Measurements from ENCODE around the gene PTPA.
"Not testable (repeated sequence)": the region's sequence is repeated elsewhere in the genome, so short reads cannot be mapped to it uniquely, and the experiment has no call there.

The PTPA gene

GRCh38 chr9:129109537-129109903 is 1.7 kb upstream of the PTPA start:
- DNase-seq (ENCODE audit: low spot score), result no peak

DNA sequence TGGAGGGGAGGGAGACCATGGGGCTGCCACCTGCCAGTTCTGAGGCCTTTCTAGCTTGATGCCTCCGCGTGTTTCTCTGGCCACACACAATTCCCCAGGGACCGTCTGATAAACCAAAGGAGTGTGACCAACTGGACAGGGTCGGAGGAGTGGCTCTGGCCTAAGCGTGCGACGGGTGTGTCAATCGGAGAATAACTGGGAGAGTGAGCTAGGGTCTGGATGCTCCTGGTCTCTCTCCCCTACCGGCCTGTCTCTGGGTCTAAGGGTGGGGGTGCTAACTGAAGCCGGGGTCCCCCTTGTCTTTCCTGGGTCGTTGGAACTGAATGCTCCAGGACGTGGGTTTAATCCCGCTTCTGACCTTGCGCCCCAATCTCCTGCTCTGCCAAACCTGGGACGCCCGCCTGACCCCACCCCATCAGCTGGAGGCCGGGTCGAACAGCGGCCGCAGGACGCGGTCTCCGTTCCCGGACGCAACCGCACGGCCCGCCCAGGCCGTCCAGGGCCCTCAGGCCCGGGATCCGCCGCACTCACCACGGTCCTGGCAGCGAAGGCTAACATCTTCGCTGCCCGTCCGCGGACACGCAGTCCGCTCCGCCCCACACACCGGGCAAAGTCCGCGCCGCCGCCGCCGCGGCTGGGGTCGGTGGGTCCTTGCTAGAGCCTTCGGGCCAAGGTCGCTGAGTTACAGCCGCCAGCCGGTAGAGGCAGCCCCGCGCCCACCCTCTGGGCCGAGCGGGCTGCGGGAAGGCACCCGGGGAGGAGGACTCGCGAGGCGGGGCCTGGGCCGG is 1.1 kb upstream of the PTPA start:
- DNase-seq (ENCODE audit: low spot score), result no peak

DNA sequence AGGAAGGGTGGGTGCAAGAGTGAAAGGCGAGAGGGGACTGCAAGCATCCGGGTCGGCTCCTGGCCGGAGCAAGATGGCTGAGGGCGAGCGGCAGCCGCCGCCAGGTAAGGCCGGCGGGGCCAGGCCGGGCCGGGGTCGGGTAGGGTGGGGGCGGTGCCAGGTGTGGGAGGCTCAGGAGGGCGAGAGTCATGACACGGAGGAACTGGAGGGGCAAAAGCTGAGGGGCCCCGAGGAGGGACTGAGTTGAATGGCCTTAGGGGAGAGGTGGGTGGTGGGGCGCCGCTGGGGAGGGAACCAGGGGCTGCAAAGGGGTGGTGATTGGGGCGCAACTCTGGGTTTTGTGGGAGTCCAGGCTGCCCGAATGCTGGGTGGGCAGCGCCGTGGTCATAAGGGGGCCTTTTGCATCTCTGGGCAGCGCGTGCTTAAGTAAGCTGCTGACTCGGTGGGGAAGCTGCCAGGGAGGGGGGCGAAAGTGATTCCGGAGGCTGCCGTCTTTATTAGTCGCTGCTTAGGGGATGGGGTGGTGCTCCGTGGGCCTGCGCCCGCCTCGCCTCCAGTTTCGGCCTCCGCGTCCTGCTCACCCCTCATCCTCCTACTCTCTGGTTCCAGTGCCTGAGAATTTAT is 425 bp downstream of the PTPA start:
- DNase-seq (ENCODE audit: low spot score), result peak; percentile 12

GRCh38 chr9:129112526-129112925 is 1.3 kb downstream of the PTPA start:
- DNase-seq (ENCODE audit: low spot score), result not testable (repeated sequence)

GRCh38 chr9:129113645-129114304 is 2.6 kb downstream of the PTPA start:
- no peak for DNase-seq (ENCODE audit: low spot score)

DNA sequence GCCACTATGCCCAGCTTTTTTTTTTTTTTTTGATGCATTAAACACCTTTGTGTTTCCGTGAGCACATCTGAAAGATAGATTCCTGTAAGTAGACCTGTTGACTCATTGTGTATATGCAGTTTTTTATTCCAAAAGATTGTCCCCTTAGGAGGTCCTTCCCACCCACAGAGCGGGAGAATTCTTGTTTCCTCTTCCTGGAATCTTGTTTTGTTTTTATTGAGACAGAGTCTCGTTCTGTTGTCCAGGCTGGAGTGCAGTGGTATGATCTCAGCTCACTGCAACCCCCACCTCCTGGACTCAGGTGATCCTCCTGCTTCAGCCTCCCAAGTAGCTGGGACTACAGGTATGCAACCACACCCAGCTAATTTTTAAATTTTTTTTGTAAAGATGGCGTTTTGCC is 7.6 kb downstream of the PTPA start:
- DNase-seq (ENCODE audit: low spot score), result no peak

- DNase-seq (ENCODE audit: low spot score), result no peak
Measured at GRCh38 chr9:129121483-129121882, 10.3 kb downstream of the PTPA start.

DNA sequence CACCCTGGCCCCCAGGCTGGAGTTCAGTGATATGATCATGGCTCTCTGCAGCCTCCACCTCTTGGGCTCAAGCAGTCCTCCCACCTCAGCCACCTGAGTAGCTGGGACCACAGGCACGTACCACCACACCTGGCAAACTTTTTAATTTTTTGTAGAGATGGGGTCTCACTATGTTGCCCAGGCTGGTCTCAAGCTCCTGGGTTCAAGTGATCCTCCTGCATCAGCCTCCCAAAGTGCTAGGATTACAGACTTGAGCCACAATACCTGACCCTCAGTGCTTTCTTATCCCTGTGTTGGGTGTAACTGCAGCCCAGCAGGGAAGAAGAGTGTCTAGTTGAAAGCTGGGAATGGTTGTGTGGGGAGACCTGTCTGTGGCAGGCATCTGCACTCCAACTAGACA is 10.9 kb downstream of the PTPA start:
- DNase-seq (ENCODE audit: low spot score), result no peak

GRCh38 chr9:129122976-129123375 is 11.8 kb downstream of the PTPA start:
- not testable (repeated sequence) for DNase-seq (ENCODE audit: low spot score)

- DNase-seq (ENCODE audit: low spot score), result no peak
Measured at GRCh38 chr9:129124506-129125069, 13.4 kb downstream of the PTPA start.

DNA sequence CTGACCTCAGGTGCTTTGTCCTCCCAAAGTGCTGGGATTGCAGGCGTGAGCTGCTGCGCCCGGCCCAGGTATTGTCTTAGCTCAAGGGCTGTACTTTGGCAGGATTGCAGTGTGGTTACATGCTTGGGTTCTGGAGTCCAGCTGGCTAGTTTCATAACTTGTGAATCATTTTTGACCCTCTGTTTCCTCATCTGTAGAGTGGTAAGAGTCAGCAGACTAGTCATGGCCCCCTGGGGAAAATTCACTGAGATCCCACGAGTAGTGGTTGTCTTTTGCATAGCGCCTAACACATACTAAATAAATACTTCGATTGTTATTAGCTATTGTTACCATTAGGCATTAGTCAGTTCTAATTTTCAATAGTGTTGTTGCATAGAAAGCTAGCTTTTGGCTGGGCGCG is 14.3 kb downstream of the PTPA start:
- no peak for DNase-seq (ENCODE audit: low spot score)

GRCh38 chr9:129126749-129127618 is 15.8 kb downstream of the PTPA start:
- no peak for DNase-seq (ENCODE audit: low spot score)

DNA sequence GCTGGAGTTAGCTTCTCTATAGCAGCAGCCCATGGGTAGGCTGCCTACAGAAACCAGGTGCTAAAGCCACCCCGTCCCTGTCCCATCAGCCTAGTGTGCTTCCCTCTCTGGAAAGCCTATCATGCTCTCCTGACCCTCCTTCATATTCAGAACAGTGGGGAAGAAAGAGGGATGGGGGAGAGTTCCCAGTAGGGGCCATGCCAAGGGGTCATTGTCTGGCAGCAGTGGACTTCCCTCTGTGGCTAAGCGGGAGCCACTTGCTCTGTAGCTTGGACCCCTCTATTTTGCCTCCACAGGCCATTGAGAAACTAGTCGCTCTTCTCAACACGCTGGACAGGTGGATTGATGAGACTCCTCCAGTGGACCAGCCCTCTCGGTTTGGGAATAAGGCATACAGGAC is 17.5 kb downstream of the PTPA start:
- no peak for DNase-seq (ENCODE audit: low spot score)

DNA sequence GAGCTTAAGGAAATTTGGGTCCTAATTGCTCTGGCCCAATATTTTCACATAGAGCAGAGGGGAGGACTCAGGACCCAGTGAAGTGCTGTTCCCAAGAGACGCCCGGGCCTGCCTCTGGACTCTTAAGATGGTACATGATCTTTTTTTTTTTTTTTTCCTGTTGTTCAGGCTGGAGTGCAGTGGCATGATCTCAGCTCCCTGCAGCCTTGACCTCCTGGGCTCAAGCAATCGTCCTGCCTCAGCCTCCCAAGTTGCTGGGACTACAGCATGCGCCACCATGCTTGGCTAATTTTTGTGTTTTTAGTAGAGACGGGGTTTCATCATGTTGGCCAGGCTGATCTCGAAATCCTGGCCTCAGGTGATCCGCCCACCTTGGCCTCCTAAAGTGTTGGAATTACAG is 19.1 kb downstream of the PTPA start:
- DNase-seq (ENCODE audit: low spot score), result not testable (repeated sequence)

DNA sequence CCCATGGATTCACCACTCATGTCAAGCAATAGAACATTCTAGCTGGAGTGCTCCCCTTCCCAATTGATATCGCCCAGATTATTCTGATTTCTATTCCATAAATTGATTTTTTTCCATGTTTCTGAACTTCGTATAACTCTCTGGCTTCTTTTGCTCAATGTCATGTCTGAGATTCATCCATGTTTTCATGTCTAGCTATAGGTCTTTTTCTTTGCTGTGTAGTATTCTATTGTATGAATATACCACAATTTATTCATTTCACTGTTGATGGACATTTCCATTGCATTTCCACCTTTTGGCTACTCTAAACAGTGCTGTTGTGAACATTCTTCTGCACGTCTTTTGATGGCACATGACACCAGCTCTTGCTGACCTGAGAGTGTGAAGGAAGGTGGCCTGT is 19.6 kb downstream of the PTPA start:
- DNase-seq (ENCODE audit: low spot score), result no peak

DNA sequence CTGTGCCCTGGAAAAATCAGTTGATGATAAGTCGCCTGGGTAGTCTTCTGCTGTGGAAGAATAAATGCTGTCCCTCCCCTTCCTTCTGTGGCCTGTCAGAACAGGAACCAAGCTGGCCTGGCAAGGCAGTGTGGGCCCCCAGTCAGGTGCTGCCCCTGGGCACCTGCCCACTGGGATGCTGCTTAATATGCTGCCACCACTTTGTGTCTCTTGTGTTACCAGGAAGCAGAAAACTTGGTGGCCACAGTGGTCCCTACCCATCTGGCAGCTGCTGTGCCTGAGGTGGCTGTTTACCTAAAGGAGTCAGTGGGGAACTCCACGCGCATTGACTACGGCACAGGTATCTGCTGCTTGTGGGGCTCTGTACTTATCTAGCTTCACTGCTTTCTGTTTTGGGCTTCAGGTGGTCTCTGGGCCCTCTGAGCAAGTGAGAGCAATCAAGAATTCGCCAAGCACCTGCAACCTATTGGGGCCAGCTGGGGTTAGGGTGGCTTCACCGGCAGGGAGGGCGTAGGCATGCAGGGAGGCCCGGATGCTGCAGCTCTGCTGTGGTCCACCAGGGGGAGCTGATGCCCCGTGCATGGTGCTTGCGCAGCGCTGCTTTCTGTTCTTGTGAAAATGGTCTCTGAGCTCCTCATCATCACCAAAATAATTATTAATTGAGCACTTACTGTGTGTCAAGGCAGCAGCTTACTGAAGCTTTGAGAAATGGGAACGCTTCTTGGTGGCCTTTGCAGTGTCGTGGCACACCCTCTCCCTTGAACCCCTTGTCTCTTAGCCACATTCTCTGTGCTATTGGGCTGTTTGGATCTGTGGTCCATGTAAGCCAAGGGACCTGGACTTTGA is 20.3 kb downstream of the PTPA start:
- peak; percentile 89 for DNase-seq (ENCODE audit: low spot score)

GRCh38 chr9:129133082-129133481 is 21.9 kb downstream of the PTPA start:
- DNase-seq (ENCODE audit: low spot score), result no peak

GRCh38 chr9:129135476-129135875 is 24.3 kb downstream of the PTPA start:
- DNase-seq (ENCODE audit: low spot score), result no peak

DNA sequence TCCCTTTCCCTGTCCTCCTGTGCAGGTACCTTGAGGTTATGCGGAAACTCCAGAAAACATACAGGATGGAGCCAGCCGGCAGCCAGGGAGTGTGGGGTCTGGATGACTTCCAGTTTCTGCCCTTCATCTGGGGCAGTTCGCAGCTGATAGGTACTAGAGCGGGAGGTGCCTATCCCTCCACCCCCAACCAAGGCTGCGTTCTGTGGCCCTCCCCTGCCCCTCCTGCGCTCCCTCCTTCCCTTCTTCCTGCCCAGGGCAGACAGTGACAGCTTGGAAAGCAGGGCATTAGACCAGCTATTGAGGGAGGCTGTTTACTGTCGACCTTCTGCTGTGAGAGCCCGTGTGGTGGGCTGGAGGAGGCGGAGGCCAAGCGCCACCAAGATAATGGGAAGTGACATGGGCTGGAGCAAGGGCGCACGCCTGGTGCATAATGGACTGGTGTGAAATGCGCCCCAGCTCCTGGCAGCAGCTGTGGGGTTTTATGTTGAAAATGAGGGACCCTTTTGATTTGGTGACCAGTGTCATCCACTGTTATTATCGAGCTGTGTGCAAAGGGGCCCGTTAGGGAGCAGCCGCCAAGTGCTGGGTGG is 25.3 kb downstream of the PTPA start:
- no peak for DNase-seq (ENCODE audit: low spot score)

DNA sequence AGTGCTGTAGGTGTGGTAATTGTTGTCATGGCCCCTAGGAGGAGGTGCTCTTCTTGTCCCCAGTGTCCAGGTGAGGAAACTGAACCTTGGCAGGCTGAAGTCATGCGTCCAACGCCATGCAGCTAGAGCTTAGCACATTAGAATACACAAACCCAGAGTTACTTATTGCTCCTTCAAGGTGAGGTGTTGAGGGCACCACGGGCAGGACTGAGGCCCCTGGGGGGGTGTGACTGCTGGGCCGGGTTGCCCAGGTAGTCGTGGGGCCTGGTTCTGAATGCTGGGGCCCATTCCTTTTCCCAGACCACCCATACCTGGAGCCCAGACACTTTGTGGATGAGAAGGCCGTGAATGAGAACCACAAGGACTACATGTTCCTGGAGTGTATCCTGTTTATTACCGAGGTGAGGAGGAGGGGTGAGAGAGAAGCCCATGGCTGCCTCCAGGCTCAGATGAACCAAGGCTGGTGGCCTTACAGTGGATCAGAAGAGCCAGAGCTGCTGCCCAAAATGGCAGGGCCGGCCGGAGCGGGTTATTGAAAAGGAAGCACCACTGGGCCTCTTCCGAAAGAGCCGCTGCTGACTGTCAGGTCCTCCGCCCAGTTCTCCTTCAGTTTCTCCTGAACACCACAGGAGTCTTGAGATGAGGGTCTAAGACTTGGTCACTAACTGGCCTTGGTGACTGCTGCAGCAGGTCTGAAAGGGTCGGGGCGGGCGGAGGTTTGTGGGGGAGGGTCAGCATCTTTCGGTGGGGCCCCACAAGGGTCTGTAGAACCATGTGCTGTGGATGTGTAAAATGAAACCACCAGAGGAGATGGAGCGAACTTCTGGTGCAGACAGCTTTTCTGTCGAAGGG is 26.3 kb downstream of the PTPA start:
- no peak for DNase-seq (ENCODE audit: low spot score)
